ENCODE measurements around the gene RABGGTA.
"Not testable (repeated sequence)": the region's sequence is repeated elsewhere in the genome, so short reads cannot be mapped to it uniquely, and the experiment has no call there.

RABGGTA gene

DNA sequence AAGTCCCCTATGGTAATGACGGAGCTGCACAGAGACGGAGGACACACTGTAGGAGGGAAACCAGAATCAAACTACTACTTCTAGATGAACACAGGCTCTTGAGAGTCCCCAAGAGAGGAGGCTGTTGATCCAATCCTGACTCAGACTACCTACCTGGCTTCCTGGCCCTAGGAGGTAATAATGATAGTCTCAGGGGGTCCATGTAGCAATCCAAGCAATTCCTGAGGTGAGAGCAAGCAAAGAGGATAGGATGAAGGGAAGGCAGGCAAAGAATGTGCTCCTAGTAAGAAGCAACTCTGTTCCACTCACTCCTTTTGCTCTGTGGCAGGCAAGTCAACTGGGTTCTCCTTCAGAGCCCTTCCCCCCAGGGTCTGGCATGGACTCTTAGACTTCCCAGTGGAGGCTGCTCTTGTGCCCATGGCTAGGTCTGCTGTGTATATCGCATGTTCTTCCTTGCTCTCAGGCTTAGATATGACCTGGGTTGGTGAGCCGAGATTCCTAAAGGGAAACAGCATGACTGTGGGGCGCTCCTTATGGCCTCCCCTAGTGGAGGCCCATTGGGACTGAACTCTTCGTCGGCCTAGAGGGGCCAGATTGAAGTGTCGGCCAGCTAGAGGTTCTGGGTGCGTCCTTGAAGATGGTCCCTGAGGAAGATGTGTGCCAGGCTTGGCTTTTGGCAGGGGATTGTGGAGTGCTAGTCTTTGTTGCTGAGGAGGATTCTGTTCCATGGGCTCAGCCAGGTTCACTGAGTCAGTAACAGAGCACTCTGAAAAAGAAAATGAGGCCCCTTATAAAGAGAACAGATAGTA lies 31.1 kb downstream of the RABGGTA start:
- DNase-seq (ENCODE audit: low spot score), result no peak

- no peak for DNase-seq (ENCODE audit: low spot score)
Measured at GRCh38 chr14:24238527-24239037, 32.8 kb downstream of the RABGGTA start.

GRCh38 chr14:24238123-24238522 lies 33.3 kb downstream of the RABGGTA start:
- no peak for DNase-seq (ENCODE audit: low spot score)

DNA sequence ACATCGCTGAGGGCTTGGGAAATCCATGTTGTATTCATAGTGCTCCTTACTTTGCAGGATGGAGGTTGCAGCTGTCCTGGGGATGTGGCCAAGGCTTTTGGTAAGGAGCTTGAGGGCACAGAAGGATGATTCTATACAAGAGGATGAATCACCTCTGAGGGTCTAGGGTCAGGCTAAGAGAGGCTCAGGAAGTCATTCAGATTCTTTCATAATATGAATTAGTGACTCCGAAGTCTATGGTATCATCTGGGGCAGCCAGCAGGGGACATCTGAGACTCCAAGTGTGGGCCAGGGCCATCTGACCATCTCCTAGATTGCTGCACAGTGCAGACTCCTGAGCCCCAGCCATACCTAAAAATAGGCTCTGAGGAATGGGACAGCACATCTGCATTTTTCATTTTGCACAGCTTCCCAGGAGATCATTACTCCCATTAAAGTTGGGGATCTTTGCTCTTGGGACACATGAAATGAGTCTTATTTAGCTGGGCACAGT lies 33.9 kb downstream of the RABGGTA start:
- DNase-seq (ENCODE audit: low spot score), result no peak

GRCh38 chr14:24236689-24237462 lies 34.5 kb downstream of the RABGGTA start:
- DNase-seq (ENCODE audit: low spot score), result no peak

DNA sequence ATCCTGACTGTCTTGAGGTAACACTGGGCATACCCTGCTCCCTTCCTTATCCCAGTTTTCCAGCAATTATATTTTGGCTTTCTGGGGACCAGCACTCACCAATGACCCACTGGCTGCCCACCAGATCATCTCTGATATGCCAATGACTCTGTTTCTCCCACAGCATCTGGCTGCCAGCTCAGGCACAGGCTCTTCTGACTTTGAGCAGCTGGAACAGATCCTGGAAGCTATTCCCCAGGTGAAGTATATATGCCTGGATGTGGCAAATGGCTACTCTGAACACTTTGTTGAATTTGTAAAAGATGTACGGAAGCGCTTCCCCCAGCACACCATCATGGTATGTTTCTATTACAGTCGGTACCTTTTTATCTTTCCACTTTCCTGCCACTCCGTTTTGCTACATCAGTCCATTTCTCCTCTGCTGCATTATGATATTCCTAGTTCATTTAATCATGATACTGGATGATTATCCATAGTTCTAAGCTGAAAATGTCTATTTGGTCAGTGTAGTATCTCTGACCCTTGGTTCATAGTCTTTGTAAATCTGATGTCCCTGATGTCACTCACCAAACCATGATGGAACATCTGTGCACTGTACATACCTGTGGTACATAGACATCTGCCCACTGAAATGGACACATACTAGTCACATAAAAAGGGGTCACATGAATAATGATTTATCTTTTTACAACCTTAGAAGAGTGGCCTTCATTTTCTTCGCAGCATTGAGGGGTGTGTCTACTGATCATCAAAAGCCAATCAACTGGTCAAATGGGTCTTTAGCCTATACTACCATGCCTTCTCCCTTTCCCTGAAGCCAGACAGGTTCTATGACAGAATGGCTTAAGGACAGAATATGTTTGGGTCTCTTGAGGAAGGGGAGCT lies 35.4 kb downstream of the RABGGTA start:
- DNase-seq (ENCODE audit: low spot score), result no peak

DNA sequence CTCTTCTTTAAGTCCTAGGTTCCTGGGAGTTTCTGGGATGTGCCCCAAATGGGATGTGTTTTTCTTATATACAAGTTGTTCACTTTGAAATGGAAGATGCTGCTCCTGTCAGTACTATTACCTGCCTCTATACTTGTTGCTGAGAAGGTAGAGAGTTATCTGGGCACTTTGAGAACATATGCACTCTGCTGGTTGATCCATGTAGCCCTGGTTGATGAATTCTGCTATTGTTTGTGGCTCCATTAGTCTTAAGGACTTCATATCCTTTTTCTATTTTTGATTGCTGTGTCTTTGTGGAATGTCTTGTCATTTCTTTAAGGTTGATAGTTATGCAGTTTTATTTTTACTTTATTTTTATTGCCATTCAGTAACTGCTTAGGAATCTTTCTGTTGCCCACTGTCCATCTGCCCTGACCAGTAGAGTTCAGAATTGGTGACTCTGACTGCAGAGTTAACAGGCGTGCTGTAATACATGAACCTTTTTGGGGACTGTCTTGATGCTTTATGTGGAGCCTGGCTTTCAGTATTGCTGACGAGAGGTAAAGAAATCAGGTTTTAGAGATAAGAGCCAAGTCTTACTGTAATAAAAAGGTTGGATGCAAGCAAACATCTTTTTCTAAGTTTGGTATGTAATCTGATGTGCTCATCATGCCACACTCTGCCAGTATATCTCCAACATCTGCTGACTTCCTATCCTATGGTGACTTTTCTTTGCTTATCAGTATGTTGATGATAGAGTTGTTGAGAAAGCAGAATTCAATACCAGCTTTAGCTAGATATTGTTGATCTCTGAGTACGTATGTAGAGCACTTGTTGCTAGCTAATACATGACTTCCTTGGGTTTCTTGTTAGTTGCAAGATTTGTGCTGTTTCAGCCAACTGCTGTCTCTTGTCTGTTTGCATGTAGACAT lies 37.0 kb downstream of the RABGGTA start:
- no peak for DNase-seq (ENCODE audit: low spot score)

DNA sequence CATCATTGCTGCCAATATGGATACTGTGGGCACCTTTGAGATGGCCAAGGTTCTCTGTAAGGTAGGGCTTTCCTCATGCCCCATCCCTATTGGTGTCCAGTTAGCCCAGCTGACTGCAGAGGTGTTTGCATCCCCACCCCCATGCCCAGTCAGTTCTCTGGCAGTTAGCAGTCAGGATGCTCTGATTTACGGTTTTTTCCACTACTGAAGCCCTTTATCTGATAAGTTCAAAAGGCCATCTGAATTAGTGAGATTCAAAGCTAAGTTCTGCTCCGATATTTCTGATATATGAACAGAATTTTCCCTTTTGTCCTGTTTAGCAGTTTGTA lies 37.9 kb downstream of the RABGGTA start:
- DNase-seq (ENCODE audit: low spot score), result no peak

DNA sequence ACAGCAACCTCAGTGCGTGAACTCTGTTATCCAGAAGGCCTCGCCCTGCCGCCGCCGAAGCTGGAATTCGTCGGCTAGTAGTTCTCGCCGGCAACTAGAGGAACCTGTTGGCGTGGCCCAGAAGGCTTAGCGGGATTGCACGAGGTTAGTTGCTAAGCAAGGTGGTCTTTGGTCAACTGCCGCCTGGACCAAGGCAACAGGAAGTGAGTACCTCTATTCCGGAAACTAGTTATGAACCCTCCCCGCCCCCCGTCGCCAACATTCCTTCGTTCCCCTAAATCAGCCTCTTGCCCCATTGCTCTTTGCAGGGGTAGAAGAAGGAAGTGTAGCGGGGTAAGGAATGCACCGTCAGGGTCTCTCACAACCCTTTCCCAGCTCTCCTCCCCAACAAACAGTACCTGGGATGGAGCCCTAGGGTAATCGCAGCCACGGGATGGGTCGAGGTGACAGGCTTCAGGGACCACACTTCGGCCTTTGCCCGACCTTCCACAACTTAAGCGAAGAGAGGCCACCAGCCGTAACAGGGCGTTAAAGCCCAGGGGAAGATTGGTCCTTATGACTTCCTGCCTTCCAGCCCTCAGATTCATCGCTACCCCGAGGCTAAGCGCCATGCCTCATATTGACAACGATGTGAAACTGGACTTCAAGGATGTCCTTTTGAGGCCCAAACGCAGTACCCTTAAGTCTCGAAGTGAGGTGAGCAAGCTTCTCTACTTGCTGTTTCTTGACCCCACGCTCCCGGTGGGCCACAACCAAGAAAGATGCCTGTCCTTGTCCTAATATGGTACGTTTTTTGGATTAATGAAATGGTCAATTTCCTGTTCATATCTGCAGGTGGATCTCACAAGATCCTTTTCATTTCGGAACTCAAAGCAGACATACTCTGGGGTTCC lies 38.5 kb downstream of the RABGGTA start, which contains the start of gene GMPR2:
Gene GMPR2, plus strand, starts transcription at position 285 of the 893 bp plus-strand sequence. Its CDS starts 325 bp downstream, at position 610.
- no peak for DNase-seq (ENCODE audit: low spot score)

- DNase-seq (ENCODE audit: low spot score), result peak; percentile 83
Measured at GRCh38 chr14:24232121-24232644, 39.2 kb downstream of the RABGGTA start, which contains the start of gene NEDD8. Gene NEDD8, minus strand, starts transcription at chr14:24232367. Its CDS starts 100 bp downstream, at chr14:24232267.

GRCh38 chr14:24231263-24232120 lies 39.9 kb downstream of the RABGGTA start:
- no peak for DNase-seq (ENCODE audit: low spot score)

- DNase-seq (ENCODE audit: low spot score), result no peak
Measured at GRCh38 chr14:24228902-24229301, 42.5 kb downstream of the RABGGTA start.

GRCh38 chr14:24226473-24226872 lies 44.9 kb downstream of the RABGGTA start:
- no peak for DNase-seq (ENCODE audit: low spot score)

DNA sequence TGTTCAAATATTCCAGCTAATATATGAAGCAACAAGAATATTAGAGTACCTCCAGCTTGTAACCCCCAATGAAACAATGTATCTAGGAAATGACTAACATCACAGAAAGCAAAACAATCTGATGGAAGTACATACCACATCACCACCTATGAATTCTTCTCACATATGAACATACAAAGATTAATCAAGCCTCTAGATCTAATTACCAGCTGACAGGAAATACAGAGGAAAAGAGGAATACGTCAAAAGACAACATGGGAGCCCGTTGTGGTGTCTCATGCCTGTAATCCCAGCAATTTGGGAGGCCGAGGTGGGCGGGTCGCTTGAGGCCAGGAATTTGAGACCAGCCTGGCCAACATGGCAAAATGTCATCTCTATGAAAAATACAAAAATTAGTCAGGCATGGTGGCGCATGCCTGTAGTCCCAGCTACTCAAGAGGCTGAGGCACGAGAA lies 46.8 kb downstream of the RABGGTA start:
- DNase-seq (ENCODE audit: low spot score), result no peak

- not testable (repeated sequence) for DNase-seq (ENCODE audit: low spot score)
Measured at GRCh38 chr14:24222987-24223386, 48.4 kb downstream of the RABGGTA start.

- no peak for DNase-seq (ENCODE audit: low spot score)
Measured at GRCh38 chr14:24219521-24219920, 51.9 kb downstream of the RABGGTA start.

DNA sequence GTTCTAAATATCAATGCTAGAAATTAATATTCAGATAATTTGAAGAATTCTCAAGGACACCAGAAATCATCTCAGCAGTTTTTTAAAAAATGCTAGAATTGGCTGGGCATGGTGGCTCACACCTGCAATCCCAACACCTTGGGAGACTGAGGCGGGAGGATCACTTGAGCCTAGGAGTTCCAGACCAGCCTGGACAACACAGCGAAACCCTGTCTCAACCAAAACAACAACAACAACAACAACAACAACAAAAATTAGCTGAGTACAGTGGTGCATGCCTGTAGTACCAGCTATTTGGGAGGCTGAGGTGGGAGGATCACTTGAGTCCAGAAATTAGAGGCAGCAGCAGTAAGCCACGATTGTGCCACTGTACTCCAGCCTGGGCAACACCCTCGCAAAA lies 52.3 kb downstream of the RABGGTA start:
- no peak for DNase-seq (ENCODE audit: low spot score)

DNA sequence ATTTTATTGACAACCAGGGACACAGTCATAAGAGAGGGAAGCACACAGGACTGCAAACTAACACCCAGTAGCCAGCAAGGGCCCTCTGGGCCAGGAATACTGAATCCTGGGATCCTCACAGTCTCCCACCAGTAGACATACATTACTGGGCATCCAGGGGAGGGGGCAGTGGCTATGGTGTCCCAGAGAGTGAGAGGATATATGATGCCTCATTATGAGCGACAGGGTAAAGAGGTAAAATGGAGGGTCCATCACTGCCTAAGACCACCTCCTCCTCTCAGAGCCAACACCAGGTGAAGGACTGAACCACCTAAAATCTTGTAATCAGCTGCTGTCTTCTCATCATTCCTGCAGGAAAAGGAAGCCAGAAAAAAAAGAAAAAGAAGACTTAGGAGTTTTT lies 54.5 kb downstream of the RABGGTA start:
- DNase-seq (ENCODE audit: low spot score), result not testable (repeated sequence)

Data from LoVo (cell line).